GM12801 (cell line): ENCODE data around the gene SETBP1.

Experiments
- TF ChIP-seq, protein P1 (sequence below): IDR thresholded peaks from one replicate; pipeline ENCODE4 v1.5.1; 2011; ENCODE audit warnings: control low read depth; ENCODE audit not compliant: insufficient read length; ENCODE audit errors: extremely low read depth

SETBP1 gene

GRCh38 chr18:45046961-45047360 is 366.3 kb downstream of the SETBP1 start:
- TF ChIP-seq, protein P1, sequence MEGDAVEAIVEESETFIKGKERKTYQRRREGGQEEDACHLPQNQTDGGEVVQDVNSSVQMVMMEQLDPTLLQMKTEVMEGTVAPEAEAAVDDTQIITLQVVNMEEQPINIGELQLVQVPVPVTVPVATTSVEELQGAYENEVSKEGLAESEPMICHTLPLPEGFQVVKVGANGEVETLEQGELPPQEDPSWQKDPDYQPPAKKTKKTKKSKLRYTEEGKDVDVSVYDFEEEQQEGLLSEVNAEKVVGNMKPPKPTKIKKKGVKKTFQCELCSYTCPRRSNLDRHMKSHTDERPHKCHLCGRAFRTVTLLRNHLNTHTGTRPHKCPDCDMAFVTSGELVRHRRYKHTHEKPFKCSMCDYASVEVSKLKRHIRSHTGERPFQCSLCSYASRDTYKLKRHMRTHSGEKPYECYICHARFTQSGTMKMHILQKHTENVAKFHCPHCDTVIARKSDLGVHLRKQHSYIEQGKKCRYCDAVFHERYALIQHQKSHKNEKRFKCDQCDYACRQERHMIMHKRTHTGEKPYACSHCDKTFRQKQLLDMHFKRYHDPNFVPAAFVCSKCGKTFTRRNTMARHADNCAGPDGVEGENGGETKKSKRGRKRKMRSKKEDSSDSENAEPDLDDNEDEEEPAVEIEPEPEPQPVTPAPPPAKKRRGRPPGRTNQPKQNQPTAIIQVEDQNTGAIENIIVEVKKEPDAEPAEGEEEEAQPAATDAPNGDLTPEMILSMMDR: no peak

- TF ChIP-seq, protein P1: no peak
Observed at GRCh38 chr18:45049578-45050319, 369.1 kb downstream of the SETBP1 start.

DNA sequence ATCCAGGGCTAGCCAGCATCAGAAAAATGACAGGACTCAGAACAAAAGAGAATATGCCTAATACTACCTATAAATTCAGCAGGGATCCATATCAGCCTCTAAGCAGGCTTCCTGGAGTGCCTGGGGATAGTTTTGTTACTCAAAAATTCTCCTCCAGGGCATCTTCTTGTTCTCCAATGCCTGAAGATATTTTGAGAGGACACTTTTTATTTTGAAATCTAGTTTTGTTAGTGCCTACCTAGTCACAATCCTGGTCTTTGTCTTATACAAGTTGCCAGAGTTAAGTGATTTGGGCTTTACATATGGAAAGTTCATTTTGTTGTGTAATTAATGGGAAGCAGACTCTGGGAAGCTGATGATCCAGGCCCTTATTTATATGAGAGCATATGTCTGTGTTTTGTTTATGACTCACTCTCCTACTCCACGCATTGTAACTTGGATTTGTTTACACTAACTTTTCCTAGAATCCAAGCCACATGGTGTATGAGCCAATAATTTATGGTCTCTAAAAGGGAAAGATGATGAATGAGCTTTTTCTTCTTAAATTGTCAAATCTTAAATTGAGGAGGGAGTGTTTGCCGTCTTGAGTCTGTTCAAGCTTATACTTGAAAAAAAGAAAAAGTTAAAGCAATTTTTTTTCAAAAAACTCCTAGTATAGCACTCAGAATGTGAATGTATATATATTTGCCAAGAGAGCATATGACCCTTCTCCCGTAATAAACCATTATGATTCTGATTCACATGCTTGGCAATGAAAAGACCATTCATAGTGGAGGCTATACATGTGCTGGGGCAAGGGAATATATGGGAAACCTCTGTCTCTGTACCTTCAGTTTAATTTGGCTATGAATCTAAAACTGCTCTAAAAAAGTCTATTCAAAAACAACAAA is 370.3 kb downstream of the SETBP1 start:
- TF ChIP-seq, protein P1: no peak

DNA sequence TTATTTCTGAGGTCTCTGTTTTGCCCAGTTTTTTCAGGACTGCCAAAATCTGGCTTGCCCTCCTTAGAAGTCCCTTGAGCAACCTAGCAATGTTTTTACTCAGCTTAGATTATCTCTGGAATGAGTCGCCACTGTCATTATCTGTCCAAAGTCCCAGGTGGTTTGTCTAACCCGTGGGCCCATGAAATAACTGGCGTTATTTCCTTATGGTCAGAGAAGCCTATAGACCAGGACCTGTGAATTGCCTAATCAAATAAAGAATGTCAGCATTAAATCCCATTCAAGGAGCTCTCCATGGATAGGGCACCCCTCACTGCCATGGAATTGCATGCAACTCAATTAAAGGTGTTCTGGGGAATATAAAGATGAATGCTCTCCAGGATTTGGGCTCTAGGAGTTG is 373.9 kb downstream of the SETBP1 start:
- TF ChIP-seq, protein P1: no peak

DNA sequence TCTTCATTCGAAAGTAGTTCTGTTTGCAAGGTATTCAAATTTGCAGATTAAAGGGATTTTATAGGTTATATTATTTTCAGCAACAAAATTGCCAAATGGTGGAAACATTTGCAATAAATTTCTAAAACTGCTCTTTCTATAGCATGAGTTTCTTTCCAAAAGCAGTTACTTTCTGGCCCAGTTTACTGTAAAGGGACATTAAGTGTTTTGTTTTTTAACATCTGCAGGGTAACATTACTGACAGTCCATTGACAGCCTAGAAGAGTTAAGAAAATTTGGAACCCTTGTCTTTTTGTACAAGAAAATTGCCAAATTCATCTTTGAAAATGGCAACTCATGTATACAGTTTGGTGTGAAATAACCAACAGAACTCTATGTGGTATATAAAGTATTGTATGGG is 375.1 kb downstream of the SETBP1 start:
- TF ChIP-seq, protein P1: no peak

DNA sequence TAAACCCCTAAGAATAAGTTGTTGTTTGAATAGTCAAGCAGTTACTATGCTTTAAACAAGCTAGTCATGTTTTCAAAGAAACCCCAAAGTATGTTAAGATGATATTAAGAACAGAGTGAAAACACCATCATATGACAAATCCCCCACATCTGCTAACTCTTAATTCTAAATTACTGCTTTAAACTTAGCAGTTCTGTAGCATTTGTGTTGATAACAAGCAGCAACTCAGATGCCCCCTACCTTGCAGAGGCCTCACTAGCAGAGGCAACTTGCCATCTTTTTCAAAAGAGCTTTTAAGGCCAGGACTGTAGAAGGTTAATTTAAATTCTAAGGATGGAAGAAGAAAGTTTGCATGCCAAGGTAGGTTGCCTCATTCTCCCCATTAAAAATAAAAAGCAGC is 376.2 kb downstream of the SETBP1 start:
- TF ChIP-seq, protein P1: no peak

DNA sequence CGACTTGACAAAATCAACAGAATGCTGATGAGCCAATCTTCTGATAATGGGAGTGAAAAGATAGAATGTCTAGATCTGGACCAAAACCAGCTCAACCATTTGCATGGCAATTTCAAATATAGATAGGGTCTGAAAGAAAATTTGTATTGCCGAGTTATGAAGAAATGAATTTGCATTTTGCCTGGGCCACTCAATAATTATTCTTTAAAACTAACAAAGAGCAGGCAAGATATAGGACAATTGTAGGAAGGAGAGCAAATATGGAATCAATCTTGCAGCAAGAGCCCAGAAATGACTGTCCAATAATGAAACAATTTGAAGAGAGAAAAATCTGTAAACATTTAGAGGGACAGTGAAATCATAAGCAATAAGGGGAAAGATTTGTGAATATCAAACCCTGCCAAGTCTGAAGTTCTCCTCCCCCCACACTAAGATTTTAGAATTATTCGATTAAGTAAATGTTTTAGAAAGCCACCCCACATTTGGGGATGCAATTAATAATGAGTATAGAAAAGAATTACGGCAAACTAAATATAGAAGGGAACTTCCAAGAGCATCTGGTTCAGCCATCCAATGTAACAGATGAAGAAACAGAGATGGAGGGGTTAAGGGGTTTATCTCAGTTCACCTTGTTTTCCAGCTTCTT is 377.4 kb downstream of the SETBP1 start:
- TF ChIP-seq, protein P1: no peak
